ENCODE data around the gene CFD. TPM values are rescaled to one million over a fixed set of nuclear protein-coding genes. Genes with fewer than 3 reads are reported as not detected.

The CFD gene
- total RNA-seq, 4 donors from 2014 or later = 52.2 to 883 (median 129) TPM

DNA sequence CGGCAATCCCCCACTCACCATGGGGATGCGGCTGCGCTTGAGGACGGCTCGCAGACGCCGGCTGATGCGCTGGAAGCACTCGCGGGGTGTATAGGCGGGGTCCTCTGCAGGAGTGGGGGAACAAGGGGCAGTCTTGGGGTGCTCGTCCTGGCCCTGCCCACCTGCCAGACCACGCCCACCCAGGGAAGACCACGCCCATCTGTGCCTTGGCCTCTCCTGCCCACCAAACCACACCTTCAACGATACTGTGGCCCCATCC, 40.5 kb downstream of the CFD start:
- 79 to 87% methylated on average over 3 to 14 of the region's 15 CpGs for WGBS, 2 donors
- intact Hi-C loops (cut with DNase I) = no loop called here

GRCh38 chr19:900302-901111, 41.0 kb downstream of the CFD start:
- Histone ChIP-seq H3K36me3 (peaks cover 8 to 61% (median 20%) of the 10 kb centered on the region in 3 donors), H3K4me1 (peaks cover 4 to 34% (median 8%) of the 10 kb centered on the region in 3 donors), H3K4me3 (no peak overlapping the region), H3K27me3 (no peaks in the 10 kb centered on the region), H3K27ac (no peak overlapping the region), H3K9me3 (no peaks in the 10 kb centered on the region)
- WGBS, 2 donors = 81 to 89% methylated on average over 10 to 16 of the region's 30 CpGs
- intact Hi-C loops (cut with DNase I) = no loop called here
- no peak for DNase-seq
- TF ChIP-seq, protein P1, sequence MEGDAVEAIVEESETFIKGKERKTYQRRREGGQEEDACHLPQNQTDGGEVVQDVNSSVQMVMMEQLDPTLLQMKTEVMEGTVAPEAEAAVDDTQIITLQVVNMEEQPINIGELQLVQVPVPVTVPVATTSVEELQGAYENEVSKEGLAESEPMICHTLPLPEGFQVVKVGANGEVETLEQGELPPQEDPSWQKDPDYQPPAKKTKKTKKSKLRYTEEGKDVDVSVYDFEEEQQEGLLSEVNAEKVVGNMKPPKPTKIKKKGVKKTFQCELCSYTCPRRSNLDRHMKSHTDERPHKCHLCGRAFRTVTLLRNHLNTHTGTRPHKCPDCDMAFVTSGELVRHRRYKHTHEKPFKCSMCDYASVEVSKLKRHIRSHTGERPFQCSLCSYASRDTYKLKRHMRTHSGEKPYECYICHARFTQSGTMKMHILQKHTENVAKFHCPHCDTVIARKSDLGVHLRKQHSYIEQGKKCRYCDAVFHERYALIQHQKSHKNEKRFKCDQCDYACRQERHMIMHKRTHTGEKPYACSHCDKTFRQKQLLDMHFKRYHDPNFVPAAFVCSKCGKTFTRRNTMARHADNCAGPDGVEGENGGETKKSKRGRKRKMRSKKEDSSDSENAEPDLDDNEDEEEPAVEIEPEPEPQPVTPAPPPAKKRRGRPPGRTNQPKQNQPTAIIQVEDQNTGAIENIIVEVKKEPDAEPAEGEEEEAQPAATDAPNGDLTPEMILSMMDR (IDR thresholded peaks at IDR 0.05) = no peak
- TF ChIP-seq POLR2A (IDR thresholded peaks at IDR 0.05) = no peak

More for the DNA sequence above, 40.5 kb downstream of the CFD start:
- H3K36me3 ChIP-seq = peaks cover 8 to 61% (median 20%) of the 10 kb centered on the region in 3 donors
- no peak for DNase-seq
- TF ChIP-seq POLR2A (IDR thresholded peaks at IDR 0.05) = no peak
- TF ChIP-seq, protein P1 (IDR thresholded peaks at IDR 0.05) = no peak
- H3K27me3 ChIP-seq = no peaks in the 10 kb centered on the region
- H3K9me3 ChIP-seq = no peaks in the 10 kb centered on the region
- no peak overlapping the region for H3K4me3 ChIP-seq
- peaks cover 4 to 34% (median 8%) of the 10 kb centered on the region in 3 donors for H3K4me1 ChIP-seq
- no peak overlapping the region for H3K27ac ChIP-seq

GRCh38 chr19:901216-902092, 42.0 kb downstream of the CFD start:
- H3K36me3 ChIP-seq = peaks cover 8 to 57% (median 20%) of the 10 kb centered on the region in 3 donors
- H3K9me3 ChIP-seq = no peaks in the 10 kb centered on the region
- no peak for TF ChIP-seq POLR2A (IDR thresholded peaks at IDR 0.05)
- TF ChIP-seq, protein P1 (IDR thresholded peaks at IDR 0.05) = no peak
- no peak for DNase-seq
- WGBS, 2 donors = 92 to 94% methylated on average over 10 to 12 of the region's 27 CpGs
- no peak overlapping the region for H3K4me3 ChIP-seq
- H3K27me3 ChIP-seq = no peaks in the 10 kb centered on the region
- peaks cover 4 to 34% (median 8%) of the 10 kb centered on the region in 3 donors for H3K4me1 ChIP-seq
- intact Hi-C loops (cut with DNase I) = no loop called here
- H3K27ac ChIP-seq = no peak overlapping the region

- 72 to 93% methylated on average over 2 to 4 of the region's 7 CpGs for WGBS, 2 donors
- intact Hi-C loops (cut with DNase I) = no loop called here
- H3K27me3 ChIP-seq = no peaks in the 10 kb centered on the region
- TF ChIP-seq, protein P1 (IDR thresholded peaks at IDR 0.05) = no peak
- TF ChIP-seq POLR2A (IDR thresholded peaks at IDR 0.05) = no peak
- H3K36me3 ChIP-seq = peaks cover 8 to 52% (median 17%) of the 10 kb centered on the region in 3 donors
- DNase-seq = no peak
- H3K27ac ChIP-seq = no peak overlapping the region
- H3K4me3 ChIP-seq = no peak overlapping the region
- H3K9me3 ChIP-seq = no peaks in the 10 kb centered on the region
- peaks cover 5 to 35% (median 8%) of the 10 kb centered on the region in 3 donors for H3K4me1 ChIP-seq
Measured at GRCh38 chr19:902093-902370, 42.6 kb downstream of the CFD start.

Measured in esophagus squamous epithelium (tissue), 5 donors.